Neutrophil (primary cell): Measurements from ENCODE around the gene NME9.

Experiments
- H3K27ac ChIP-seq: fragments of 200-600 bp; sonication (generic); 2 replicates; pipeline ENCODE4 v1.5.1; 2016; ENCODE audit warnings: mild to moderate bottlenecking, moderate library complexity
- H3K27me3 ChIP-seq: fragments of 200-600 bp; sonication (generic); 2 replicates; pipeline ENCODE4 v1.6.0; 2016; ENCODE audit warnings: mild to moderate bottlenecking
- H3K36me3 ChIP-seq: fragments of 200-600 bp; sonication (generic); 2 replicates; pipeline ENCODE4 v1.5.1; 2017
- H3K4me1 ChIP-seq, 2 experiments: fragments of 200-600 bp in 1 of 2; sonication (generic) in 1 of 2; 1 replicate in 1 of 2; 2 replicates in 1 of 2; pipeline versions ENCODE4 v1.5.1 to v1.6.1; 2013 to 2016; ENCODE audit warnings: low read depth in 1 of 2, low read length in 1 of 2, mild to moderate bottlenecking in 1 of 2, moderate library complexity in 1 of 2; ENCODE audit not compliant: control insufficient read depth in 1 of 2, insufficient read depth in 1 of 2
- H3K4me3 ChIP-seq, 2 experiments: fragments of 200-600 bp in 1 of 2; sonication (generic) in 1 of 2; 1 replicate in 1 of 2; 2 replicates in 1 of 2; pipeline ENCODE4 v1.5.1; 2013 to 2016; ENCODE audit warnings: low read depth in 1 of 2, low read length in 1 of 2, mild to moderate bottlenecking in 1 of 2, moderate library complexity in 1 of 2
- H3K9me3 ChIP-seq: fragments of 200-600 bp; sonication (generic); 2 replicates; pipeline ENCODE4 v1.5.1; 2016
- TF ChIP-seq, protein P1 (sequence below): fragments of 200-600 bp; sonication (generic); IDR thresholded peaks from 2 replicates; pipeline ENCODE4 v1.5.1; 2016; ENCODE audit warnings: antibody characterized with exemption

NME9 gene

DNA sequence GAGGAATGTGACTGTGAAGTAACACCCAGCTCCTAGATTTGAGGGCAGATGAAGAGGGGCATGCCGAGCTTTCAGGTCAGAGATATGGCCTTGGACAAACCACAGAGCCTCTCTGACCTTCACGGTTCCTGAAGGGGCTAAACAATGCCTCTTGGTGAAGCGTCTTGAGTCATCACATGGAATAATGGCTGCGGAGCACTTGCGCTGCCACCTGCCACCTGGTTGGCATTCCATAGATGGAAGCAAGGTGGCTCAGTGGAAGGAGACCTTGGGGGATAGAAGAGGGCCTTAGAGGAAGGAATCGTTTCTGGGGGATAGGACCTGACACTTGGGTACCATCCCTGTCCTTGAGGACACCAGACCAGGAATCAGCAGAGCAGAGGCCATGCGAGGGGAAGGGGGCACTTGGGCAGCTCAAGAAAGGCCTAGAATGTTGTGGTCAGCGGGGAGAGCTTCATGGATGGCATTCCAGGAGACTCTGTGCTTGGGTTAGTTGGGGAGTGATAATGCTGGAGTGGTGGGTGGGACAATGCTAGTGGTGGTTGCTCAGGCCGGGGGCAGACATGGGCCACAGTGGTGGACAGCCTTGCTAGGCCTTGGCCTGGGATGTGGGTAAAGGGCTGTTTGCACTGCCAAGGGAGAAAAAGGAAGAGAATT, 31.3 kb upstream of the NME9 start:
- Histone ChIP-seq H3K27me3 (no peaks in the 10 kb centered on the region), H3K36me3 (no peaks in the 10 kb centered on the region), H3K27ac (no peak overlapping the region), H3K4me3 (no peak overlapping the region), H3K9me3 (no peaks in the 10 kb centered on the region), H3K4me1 (no peaks in the 10 kb centered on the region)
- TF ChIP-seq, protein P1, sequence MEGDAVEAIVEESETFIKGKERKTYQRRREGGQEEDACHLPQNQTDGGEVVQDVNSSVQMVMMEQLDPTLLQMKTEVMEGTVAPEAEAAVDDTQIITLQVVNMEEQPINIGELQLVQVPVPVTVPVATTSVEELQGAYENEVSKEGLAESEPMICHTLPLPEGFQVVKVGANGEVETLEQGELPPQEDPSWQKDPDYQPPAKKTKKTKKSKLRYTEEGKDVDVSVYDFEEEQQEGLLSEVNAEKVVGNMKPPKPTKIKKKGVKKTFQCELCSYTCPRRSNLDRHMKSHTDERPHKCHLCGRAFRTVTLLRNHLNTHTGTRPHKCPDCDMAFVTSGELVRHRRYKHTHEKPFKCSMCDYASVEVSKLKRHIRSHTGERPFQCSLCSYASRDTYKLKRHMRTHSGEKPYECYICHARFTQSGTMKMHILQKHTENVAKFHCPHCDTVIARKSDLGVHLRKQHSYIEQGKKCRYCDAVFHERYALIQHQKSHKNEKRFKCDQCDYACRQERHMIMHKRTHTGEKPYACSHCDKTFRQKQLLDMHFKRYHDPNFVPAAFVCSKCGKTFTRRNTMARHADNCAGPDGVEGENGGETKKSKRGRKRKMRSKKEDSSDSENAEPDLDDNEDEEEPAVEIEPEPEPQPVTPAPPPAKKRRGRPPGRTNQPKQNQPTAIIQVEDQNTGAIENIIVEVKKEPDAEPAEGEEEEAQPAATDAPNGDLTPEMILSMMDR: no peak

DNA sequence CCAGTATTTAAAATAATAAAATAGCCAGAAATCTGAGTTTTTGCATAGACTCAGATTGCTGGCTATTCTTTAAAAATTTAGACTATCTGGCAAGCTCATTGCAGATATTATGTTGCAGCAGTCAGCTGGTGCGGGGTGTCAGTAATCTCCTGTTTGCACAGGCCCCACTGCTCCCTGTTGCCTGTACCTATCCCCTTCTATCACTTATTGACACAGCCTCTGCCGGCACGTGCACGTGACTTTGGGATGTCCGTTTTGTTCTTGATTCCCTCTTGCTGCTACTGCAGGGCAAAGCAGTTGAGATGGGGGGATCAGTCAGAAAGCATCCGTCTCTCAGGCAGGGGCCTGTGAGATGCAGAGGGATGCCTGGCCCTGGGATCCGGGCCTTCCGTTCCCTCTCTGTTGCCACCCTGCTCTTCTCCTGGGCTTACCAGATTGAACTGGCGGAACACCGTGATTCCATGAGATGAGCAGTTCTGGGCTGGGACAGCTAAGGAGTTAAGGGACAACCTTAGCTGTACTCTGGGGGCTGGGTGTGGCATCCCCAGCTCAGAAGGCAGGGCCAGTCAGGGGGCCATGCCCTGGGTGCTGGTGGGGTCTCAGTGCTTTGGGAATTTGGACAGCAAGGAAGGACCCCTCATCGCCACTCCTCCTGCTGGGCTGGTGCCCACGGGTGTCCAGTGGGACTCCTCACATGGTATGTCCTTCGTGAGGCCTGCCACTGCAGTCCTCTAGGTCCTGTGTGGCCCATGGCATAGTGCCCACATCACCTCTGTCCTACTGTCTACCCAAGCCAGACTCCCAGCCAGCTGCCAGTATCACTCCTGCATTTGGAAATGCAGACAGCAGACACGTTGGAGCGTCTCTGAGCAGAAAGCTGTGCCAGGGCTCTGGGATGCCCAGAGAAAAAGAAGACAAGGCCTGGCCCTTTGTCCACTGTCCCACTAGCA, 30.5 kb upstream of the NME9 start:
- Histone ChIP-seq H3K4me3 (no peak overlapping the region), H3K36me3 (no peaks in the 10 kb centered on the region), H3K27ac (no peak overlapping the region), H3K27me3 (peaks cover 7% of the 10 kb centered on the region), H3K9me3 (no peaks in the 10 kb centered on the region), H3K4me1 (no peaks in the 10 kb centered on the region)
- TF ChIP-seq, protein P1: no peak

DNA sequence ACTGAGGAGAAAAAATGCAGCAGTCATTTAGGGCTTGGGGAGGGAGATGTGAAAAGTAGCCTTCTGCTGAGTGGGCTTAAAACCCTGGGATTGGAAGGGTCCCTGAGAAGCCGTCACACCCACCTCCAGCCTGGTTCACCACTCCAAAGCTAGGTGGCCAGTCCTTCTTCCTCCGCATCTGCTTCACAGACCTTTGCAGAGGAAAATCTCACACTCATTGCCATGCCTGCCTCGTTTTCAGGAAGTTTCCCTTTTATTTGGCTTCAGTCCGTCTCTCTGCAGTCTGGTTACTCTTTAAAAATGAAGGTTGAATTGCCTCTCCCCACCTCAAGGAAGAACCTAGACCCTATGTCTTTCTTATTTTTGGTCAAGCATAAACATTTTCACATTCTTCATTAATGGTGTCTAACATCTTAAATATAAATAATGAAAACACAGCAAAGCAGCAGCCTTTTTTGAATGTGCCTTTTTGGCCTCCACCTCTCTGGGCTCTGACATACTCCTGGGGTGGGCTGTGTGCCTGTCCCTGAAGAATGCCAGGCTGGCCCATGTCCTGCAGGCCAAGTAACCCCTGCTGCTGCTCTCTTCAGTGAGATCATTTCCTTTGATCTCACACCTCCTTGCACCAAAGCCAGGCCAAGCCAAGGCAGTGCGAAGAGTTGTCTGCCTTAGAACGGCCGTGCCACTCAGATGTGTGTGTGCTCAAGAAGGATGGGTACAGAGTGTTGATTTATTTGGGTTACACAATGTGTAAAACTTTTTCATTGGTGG, 29.7 kb upstream of the NME9 start:
- TF ChIP-seq, protein P1: no peak
- no peaks in the 10 kb centered on the region for H3K9me3 ChIP-seq
- H3K27ac ChIP-seq: no peak overlapping the region
- no peak overlapping the region for H3K4me3 ChIP-seq
- H3K27me3 ChIP-seq: peaks cover 7% of the 10 kb centered on the region
- no peaks in the 10 kb centered on the region for H3K36me3 ChIP-seq
- no peaks in the 10 kb centered on the region for H3K4me1 ChIP-seq

DNA sequence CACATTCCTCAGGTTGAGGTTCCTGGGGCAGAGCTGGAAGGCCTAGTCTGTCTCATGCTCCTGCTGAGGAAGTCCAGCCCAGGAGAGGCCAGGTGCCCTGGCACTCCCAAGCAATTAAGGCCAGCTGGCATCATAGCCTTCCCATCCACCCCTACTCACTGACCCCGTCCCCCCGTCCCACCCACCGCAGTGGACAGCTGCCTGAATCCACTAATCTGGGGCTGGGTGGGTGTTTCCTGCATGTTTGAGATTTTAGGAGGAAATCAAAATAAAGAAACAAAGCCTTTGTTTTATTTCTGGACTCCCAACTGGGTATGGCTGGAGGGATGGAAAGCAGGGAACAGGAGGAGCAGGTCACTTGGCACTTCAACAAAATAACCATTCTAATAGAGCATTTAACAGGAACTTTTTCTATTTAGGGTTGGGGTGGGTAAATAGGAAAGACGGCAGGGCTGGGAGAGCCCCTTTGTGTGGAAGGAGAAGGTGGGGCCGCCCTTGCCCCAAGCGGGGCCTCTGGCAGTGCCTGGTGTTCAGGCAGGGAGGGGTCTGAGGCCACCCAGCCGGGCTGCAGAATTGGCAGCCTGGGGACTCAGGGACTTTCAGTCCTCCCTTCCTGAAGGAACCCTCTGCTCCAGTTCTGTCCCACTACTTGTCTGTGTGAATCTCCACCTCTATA, 27.2 kb upstream of the NME9 start:
- no peak overlapping the region for H3K4me3 ChIP-seq
- peaks cover 21% of the 10 kb centered on the region for H3K27me3 ChIP-seq
- no peak overlapping the region for H3K27ac ChIP-seq
- no peaks in the 10 kb centered on the region for H3K4me1 ChIP-seq
- no peaks in the 10 kb centered on the region for H3K9me3 ChIP-seq
- TF ChIP-seq, protein P1: no peak
- no peaks in the 10 kb centered on the region for H3K36me3 ChIP-seq

DNA sequence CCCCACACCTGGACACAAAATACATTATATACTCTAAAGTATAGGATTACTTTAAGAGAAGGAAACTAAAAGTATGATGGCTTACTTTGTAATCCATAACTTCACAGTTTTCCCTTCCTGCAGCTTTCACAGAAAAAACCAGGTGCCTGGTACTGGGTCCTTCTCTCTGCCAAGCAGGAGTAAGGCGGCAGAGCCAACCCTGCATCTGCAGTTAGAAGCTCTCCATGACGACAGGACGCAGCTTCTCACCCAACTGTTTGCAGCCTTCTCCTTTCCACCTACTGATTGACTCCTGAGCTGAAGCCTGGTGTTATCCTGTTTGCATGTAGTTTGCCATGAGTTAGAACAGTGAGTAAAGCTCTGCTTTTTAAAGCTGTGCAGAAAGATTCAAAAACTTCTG, 25.4 kb upstream of the NME9 start:
- TF ChIP-seq, protein P1: no peak
- no peak overlapping the region for H3K27ac ChIP-seq
- H3K4me3 ChIP-seq: no peak overlapping the region
- H3K4me1 ChIP-seq: no peaks in the 10 kb centered on the region
- H3K27me3 ChIP-seq: peaks cover 38% of the 10 kb centered on the region
- H3K36me3 ChIP-seq: no peaks in the 10 kb centered on the region
- H3K9me3 ChIP-seq: no peaks in the 10 kb centered on the region
